HG03469 (cell line): ENCODE data around the gene SPTBN1.

Source experiments
- ATAC-seq: cut with Tn5 transposase; IDR thresholded peaks from one replicate; pipeline ENCODE4 v1.9.1; 2021; ENCODE audit warnings: mild to moderate bottlenecking, moderate library complexity, moderate number of reproducible peaks; ENCODE audit not compliant: unreplicated experiment

SPTBN1 gene

GRCh38 chr2:54603357-54603756 is 147.2 kb downstream of the SPTBN1 start:
- no peak for ATAC-seq

- no peak for ATAC-seq
Measured at GRCh38 chr2:54603796-54604195, 147.7 kb downstream of the SPTBN1 start.

GRCh38 chr2:54604871-54605270 is 148.7 kb downstream of the SPTBN1 start:
- ATAC-seq: no peak

- no peak for ATAC-seq
Measured at GRCh38 chr2:54605836-54606235, 149.7 kb downstream of the SPTBN1 start.

GRCh38 chr2:54606393-54606958 is 150.3 kb downstream of the SPTBN1 start:
- no peak for ATAC-seq

- ATAC-seq: no peak
Measured at GRCh38 chr2:54608224-54608623, 152.1 kb downstream of the SPTBN1 start.

GRCh38 chr2:54609241-54609640 is 153.1 kb downstream of the SPTBN1 start:
- ATAC-seq: no peak

- ATAC-seq: no peak
Measured at GRCh38 chr2:54609647-54610046, 153.5 kb downstream of the SPTBN1 start.

GRCh38 chr2:54610700-54611099 is 154.6 kb downstream of the SPTBN1 start:
- ATAC-seq: no peak

GRCh38 chr2:54611830-54612545 is 155.9 kb downstream of the SPTBN1 start:
- no peak for ATAC-seq

GRCh38 chr2:54613386-54613785 is 157.3 kb downstream of the SPTBN1 start:
- no peak for ATAC-seq

- ATAC-seq: no peak
Measured at GRCh38 chr2:54613794-54614257, 157.7 kb downstream of the SPTBN1 start.

GRCh38 chr2:54614819-54615218 is 158.7 kb downstream of the SPTBN1 start:
- no peak for ATAC-seq

GRCh38 chr2:54615832-54616534 is 159.9 kb downstream of the SPTBN1 start:
- no peak for ATAC-seq

GRCh38 chr2:54617409-54617808 is 161.3 kb downstream of the SPTBN1 start:
- no peak for ATAC-seq

- ATAC-seq: no peak
Measured at GRCh38 chr2:54618646-54619565, 162.8 kb downstream of the SPTBN1 start.

- ATAC-seq: no peak
Measured at GRCh38 chr2:54619660-54620231, 163.6 kb downstream of the SPTBN1 start.

GRCh38 chr2:54620948-54621347 is 164.8 kb downstream of the SPTBN1 start:
- ATAC-seq: no peak

GRCh38 chr2:54624591-54625071 is 168.5 kb downstream of the SPTBN1 start:
- ATAC-seq: no peak

GRCh38 chr2:54626131-54626530 is 170.0 kb downstream of the SPTBN1 start:
- no peak for ATAC-seq
